Limb (tissue), 2 donors: ENCODE measurements around the gene CCDC112.
"Not testable (repeated sequence)": the region's sequence is repeated elsewhere in the genome, so short reads cannot be mapped to it uniquely, and the experiment has no call there.

Source experiments
- DNase-seq, 2 donors: peaks; one replicate each; pipeline ENCODE4 v3.0.0-alpha.2; 2016; ENCODE audit errors: extremely low spot score in 2 of 2

CCDC112 gene, protein sequence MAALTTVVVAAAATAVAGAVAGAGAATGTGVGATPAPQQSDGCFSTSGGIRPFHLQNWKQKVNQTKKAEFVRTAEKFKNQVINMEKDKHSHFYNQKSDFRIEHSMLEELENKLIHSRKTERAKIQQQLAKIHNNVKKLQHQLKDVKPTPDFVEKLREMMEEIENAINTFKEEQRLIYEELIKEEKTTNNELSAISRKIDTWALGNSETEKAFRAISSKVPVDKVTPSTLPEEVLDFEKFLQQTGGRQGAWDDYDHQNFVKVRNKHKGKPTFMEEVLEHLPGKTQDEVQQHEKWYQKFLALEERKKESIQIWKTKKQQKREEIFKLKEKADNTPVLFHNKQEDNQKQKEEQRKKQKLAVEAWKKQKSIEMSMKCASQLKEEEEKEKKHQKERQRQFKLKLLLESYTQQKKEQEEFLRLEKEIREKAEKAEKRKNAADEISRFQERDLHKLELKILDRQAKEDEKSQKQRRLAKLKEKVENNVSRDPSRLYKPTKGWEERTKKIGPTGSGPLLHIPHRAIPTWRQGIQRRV

DNA sequence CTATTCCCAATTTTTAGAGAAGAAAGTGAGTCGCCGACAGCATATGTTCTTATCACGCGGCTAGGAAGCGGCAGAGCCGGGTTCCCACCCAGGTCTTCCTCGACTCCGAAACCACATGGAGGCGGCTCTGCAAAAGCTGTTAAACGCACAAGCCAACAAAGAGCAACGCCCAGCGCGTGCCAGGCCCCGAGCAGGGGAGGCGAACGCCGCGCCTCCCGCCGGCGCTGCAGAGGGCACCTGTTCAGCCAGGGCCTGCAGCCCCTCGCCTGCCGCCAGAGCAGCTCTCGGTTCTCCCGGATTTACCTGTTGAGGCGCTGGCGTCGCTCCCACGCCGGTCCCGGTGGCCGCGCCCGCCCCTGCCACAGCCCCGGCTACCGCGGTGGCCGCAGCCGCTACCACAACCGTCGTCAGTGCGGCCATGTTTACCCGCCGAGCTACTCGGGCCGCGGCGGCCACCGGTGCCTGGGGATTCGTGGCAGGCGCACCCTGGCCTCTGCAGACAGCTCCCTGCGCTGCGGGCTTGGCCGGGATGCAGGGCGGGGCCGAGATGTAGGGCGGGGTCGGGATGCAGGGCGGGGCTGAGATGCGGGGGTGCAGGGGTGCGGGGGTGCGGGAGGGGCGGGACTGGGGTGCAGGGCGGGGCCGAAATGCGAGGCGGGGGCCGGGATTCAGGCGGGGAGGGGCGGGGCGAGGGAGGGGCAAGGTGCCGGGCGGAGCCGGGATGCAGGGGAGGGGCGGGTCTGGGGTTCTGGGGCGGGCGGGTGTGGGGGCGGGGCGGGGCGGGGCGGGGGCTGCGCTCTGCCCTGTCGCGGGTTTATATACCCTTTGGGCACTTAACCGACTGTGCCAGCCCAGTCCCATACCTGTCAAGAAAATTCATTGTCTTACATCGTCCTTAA is at the start of gene CCDC112:
CCDC112 (minus strand) TSS at position 531 of the 899 bp plus-strand sequence; CDS start at position 420, 111 bp downstream.
- DNase-seq: peak; percentile 36 to 89

GRCh38 chr5:115345344-115345743 is 48.9 kb upstream of the CCDC112 start:
- no peak for DNase-seq

DNA sequence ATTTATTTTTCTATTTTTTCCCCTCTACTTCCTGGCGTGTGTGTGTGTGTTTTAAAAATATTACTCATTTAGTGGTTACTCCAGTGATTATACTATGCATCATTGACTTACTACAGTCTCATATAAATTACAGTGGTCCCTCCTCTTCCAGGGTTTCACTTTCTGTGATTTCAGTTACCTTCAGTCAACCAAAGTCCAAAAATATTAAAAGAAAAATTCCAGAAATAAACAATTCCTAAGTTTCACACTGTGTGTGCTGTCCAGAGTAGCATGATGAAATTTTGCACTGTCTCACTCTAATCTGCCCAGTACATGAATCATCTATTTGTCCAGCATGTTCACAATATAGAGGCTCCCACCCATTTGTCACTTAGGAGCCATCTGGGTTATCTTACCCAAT is 47.4 kb upstream of the CCDC112 start:
- DNase-seq: no peak

GRCh38 chr5:115342590-115343377 is 46.3 kb upstream of the CCDC112 start:
- no peak for DNase-seq

DNA sequence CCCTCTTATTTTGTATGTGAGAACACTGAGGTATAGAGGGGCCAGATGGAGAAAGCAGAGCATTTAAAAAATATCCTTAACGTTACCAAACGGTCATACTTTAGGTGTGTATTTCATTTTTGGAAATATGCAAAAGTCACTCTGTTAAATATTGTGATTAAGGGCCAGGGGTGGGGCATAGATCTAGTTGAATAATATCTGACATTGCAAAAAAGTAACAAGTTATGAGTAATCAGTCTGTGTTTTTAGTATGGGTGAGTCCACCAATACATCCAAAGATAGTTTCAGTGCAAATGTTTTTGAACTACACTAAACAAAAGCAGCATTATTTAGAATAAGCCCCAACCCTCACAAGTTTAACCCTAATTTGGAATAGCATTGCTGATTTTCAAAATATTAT is 45.3 kb upstream of the CCDC112 start:
- DNase-seq: no peak

- no peak for DNase-seq
Measured at GRCh38 chr5:115338851-115339250, 42.4 kb upstream of the CCDC112 start.

GRCh38 chr5:115337882-115338281 is 41.4 kb upstream of the CCDC112 start:
- DNase-seq: no peak

DNA sequence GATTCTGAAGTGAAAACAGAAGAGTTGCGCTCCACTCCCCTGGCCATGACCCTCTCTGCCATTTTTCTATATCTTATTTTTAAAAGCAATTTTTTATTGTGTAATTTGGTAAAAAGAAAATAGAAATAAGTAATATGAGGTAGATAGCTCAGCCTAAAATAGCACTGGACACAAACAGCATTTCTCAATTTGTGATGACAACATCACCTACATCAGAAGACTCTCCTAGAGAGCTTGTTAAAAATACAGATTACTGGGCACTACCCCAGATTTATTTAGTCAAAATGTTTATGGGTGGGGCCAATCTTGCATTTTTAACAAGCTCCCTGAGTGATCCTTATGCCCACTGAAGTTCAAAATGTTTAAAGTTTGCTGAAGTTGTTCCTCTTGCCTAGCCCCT is 40.5 kb upstream of the CCDC112 start:
- no peak for DNase-seq

- DNase-seq: no peak
Measured at GRCh38 chr5:115336201-115336720, 39.8 kb upstream of the CCDC112 start.

DNA sequence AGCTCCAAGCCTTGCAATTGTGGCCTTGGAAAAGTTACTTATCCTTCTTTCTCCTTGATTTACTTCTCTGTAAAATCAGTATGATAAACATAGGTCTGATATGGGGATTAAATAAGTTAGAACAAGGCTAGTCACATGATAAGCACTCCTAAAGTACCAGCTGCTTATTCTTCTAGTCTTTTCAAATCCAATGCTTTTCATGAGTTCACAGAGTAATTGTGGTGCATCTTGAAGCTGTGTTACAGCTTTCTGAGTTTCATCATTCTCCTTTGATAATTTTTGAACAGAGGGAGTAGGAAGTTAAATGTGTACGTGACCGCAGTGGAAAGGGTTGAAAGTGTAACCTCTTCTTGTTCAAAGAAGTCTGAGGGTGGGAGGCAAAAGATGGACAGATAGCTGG is 38.8 kb upstream of the CCDC112 start:
- no peak for DNase-seq

DNA sequence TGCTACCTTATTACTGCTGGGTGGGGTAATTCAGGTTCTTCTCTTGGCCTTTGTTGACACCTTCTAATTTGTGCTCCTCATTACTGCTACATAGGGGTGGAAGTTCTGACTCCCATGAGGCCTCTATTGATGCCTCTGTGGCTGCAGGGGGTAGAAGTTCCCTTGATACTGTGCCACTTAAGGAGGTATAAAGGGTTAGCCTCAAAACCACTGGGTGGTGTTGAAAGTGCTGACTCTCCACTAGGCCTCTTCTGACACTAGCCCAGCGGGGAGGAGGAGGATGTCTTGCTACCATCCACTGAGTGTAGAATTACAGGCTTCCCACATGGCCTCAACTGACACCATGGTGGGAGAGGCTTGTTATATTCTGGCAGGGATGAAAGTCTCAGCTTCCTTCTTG is 36.7 kb upstream of the CCDC112 start:
- no peak for DNase-seq

GRCh38 chr5:115330830-115331229 is 34.4 kb upstream of the CCDC112 start:
- no peak for DNase-seq

- DNase-seq: no peak
Measured at GRCh38 chr5:115329475-115329874, 33.0 kb upstream of the CCDC112 start.

GRCh38 chr5:115328617-115329274 is 32.3 kb upstream of the CCDC112 start:
- DNase-seq: not testable (repeated sequence)

- DNase-seq: peak in 1 of 2 donors; percentile 21
Measured at GRCh38 chr5:115325296-115325959, 29.0 kb upstream of the CCDC112 start.

- DNase-seq: no peak
Measured at GRCh38 chr5:115324021-115324420, 27.6 kb upstream of the CCDC112 start.

GRCh38 chr5:115322729-115323128 is 26.3 kb upstream of the CCDC112 start:
- no peak for DNase-seq

DNA sequence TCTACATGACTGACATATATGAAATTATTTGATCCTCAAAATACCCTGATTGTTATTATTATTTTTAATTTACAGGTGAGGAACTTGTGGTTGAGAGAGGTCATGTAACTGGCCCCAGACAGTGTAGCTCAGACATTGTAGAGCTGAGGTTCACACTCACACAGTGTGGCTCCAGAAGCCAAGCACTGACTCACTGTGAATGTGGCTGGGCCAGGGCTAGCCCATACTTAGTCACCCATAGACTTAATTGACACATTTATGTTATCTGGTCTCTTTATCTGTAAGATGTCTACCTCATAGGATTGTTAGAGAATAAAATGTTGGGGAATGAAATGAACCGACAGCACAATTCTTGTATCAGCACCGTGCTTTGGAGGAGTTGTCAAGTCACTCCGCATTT is 24.9 kb upstream of the CCDC112 start:
- no peak for DNase-seq

GRCh38 chr5:115320515-115320914 is 24.1 kb upstream of the CCDC112 start:
- no peak for DNase-seq

DNA sequence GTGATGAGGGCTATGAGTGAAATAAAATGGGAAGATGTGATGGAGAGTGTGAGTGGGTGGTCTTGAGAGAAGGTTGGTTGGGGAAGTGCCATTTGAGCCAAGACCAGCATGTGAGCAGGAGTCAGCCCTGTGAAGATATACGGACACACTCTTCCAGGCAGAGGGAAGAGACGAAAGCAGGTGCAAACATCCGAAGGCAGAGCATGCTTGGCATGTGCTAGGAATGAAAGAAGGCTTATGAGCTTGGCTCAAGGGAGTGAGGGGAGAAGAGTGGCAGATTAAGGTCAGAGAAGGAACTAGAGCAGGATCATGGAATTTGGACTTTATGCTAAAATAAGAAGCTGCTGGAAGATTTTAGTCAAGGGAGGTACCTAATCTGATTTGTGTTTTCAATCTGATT is 23.6 kb upstream of the CCDC112 start:
- DNase-seq: no peak
